H1 (cell line): ENCODE data around the gene SARS2. TPM values are rescaled to one million over a fixed set of nuclear protein-coding genes. Genes with fewer than 3 reads are reported as not detected.
"Not testable (repeated sequence)": the region's sequence is repeated elsewhere in the genome, so short reads cannot be mapped to it uniquely, and the experiment has no call there.

Source experiments
- CTCF ChIA-PET: fragments of 300-600 bp; sonication (Branson Sonifier 250); formaldehyde crosslinking; loops from one replicate; lab custom pipeline; 2021; ENCODE audit not compliant: partially characterized antibody; lab: Charles Lee
- POLR2A ChIA-PET: fragments of 300-600 bp; sonication (Branson Sonifier 250); formaldehyde crosslinking; loops from one replicate; lab custom pipeline; 2021; ENCODE audit warnings: inconsistent platforms; ENCODE audit not compliant: partially characterized antibody; lab: Charles Lee
- DNase-seq, 2 experiments: peaks; one replicate each; pipeline versions ENCODE4 v3.0.0 to v3.0.0-alpha.2; 2010 to 2022; ENCODE audit warnings: low spot score in 2 of 2, low read depth in 1 of 2, mixed read lengths in 1 of 2
- FAIRE-seq: peaks from 2 replicates; lab custom pipeline; 2011; peaks lifted over from hg19 to GRCh38; lab: Jason Lieb, UNC
- H2AFZ ChIP-seq: 2 replicates; pipeline ENCODE4 v1.8.1; 2012; ENCODE audit warnings: low read length, inconsistent platforms
- H2AK5ac ChIP-seq: 2 replicates; pipeline ENCODE4 v1.6.1; 2013; ENCODE audit warnings: low read depth, low read length
- H2BK120ac ChIP-seq: replicated peaks from 2 replicates; pipeline ENCODE3; 2013; ENCODE audit warnings: low read depth, low read length, inconsistent platforms
- H2BK12ac ChIP-seq: 2 replicates; pipeline ENCODE4 v1.6.1; 2013; ENCODE audit warnings: low read depth, low read length
- H2BK15ac ChIP-seq: 2 replicates; pipeline ENCODE4 v1.6.1; 2013; ENCODE audit warnings: low read length
- H2BK20ac ChIP-seq: 2 replicates; pipeline ENCODE4 v1.6.1; 2013; ENCODE audit warnings: low read length
- H2BK5ac ChIP-seq: 2 replicates; pipeline ENCODE4 v1.6.1; 2013; ENCODE audit warnings: low read depth, low read length
- H3K14ac ChIP-seq: 2 replicates; pipeline ENCODE4 v1.6.1; 2013; ENCODE audit warnings: inconsistent platforms; ENCODE audit not compliant: insufficient read length
- H3K18ac ChIP-seq: 2 replicates; pipeline ENCODE4 v1.6.1; 2013; ENCODE audit warnings: low read length; ENCODE audit errors: extremely low read depth
- H3K23ac ChIP-seq: 2 replicates; pipeline ENCODE4 v1.6.1; 2013; ENCODE audit warnings: inconsistent platforms; ENCODE audit not compliant: insufficient read length
- H3K23me2 ChIP-seq: 2 replicates; pipeline ENCODE4 v1.6.1; 2013; ENCODE audit warnings: low read depth, low read length
- H3K27ac ChIP-seq: 2 replicates; pipeline ENCODE4 v1.6.1; 2011; ENCODE audit warnings: low read depth, low read length, inconsistent platforms
- H3K27me3 ChIP-seq, 4 experiments: replicated peaks in 1 of 4; 1 replicate in 1 of 4; 2 replicates in 3 of 4; pipeline versions ENCODE4 v1.6.1 to v1.8.1; 2011 to 2013; ENCODE audit warnings: low read length in 3 of 4, mild to moderate bottlenecking in 3 of 4, inconsistent platforms in 2 of 4, mixed read lengths in 2 of 4, moderate library complexity in 1 of 4; ENCODE audit not compliant: control insufficient read depth in 3 of 4, insufficient read depth in 3 of 4; ENCODE audit errors: extremely low read depth in 1 of 4
- H3K36me3 ChIP-seq, 4 experiments: 2 replicates each; pipeline versions ENCODE4 v1.6.1 to v1.8.1; 2011 to 2013; ENCODE audit warnings: mild to moderate bottlenecking in 4 of 4, low read length in 3 of 4, moderate library complexity in 2 of 4, control low read depth in 1 of 4, inconsistent platforms in 1 of 4; ENCODE audit not compliant: insufficient read depth in 4 of 4, control insufficient read depth in 2 of 4
- H3K4ac ChIP-seq: replicated peaks from 2 replicates; pipeline ENCODE3; 2013; ENCODE audit warnings: low read length, low read depth, mixed read lengths, inconsistent platforms; ENCODE audit not compliant: insufficient read length
- H3K4me1 ChIP-seq, 4 experiments: replicated peaks in 1 of 4; 1 replicate in 1 of 4; 2 replicates in 3 of 4; pipeline versions ENCODE4 v1.6.1 to v1.8.1; 2011 to 2013; ENCODE audit warnings: low read length in 3 of 4, inconsistent platforms in 2 of 4, mixed read lengths in 1 of 4; ENCODE audit not compliant: insufficient read depth in 4 of 4, control insufficient read depth in 3 of 4
- H3K4me2 ChIP-seq, 2 experiments: 2 replicates each; pipeline versions ENCODE4 v1.6.1 to v1.8.1; 2011 to 2013; ENCODE audit warnings: low read depth in 2 of 2, low read length in 2 of 2, control low read depth in 1 of 2, inconsistent platforms in 1 of 2, mild to moderate bottlenecking in 1 of 2; ENCODE audit not compliant: insufficient read depth in 1 of 2
- H3K4me3 ChIP-seq, 4 experiments: fragments of 200-600, 300-600 bp in 1 of 4; sonication (generic), shearing (Covaris generic), sonication (Bioruptor Twin) in 1 of 4; 2 replicates each; pipeline versions ENCODE4 v1.5.1 to v1.8.1; 2011 to 2016; ENCODE audit warnings: low read length in 4 of 4, low read depth in 3 of 4, control low read depth in 2 of 4, inconsistent platforms in 2 of 4, mild to moderate bottlenecking in 2 of 4, mixed read lengths in 1 of 4, moderate library complexity in 1 of 4; ENCODE audit not compliant: insufficient read depth in 2 of 4; ENCODE audit errors: extremely low read depth in 1 of 4
- H3K56ac ChIP-seq: replicated peaks from 2 replicates; pipeline ENCODE3; 2013; ENCODE audit warnings: low read depth, mild to moderate bottlenecking, mixed read lengths, low read length, inconsistent platforms; ENCODE audit not compliant: insufficient read length
- H3K79me1 ChIP-seq: 2 replicates; pipeline ENCODE4 v1.6.1; 2013; ENCODE audit warnings: low read depth, low read length, control low read depth
- H3K79me2 ChIP-seq, 2 experiments: 2 replicates each; pipeline versions ENCODE4 v1.6.1 to v1.8.1; 2012 to 2013; ENCODE audit warnings: low read length in 2 of 2, mild to moderate bottlenecking in 2 of 2, inconsistent platforms in 1 of 2; ENCODE audit not compliant: insufficient read depth in 2 of 2, control insufficient read depth in 1 of 2
- H3K9ac ChIP-seq, 4 experiments: replicated peaks in 1 of 4; 1 replicate in 1 of 4; 2 replicates in 3 of 4; pipeline versions ENCODE4 v1.6.1 to v1.8.1; 2011 to 2013; ENCODE audit warnings: low read depth in 3 of 4, low read length in 3 of 4, control low read depth in 2 of 4, mild to moderate bottlenecking in 2 of 4, moderate library complexity in 2 of 4, inconsistent platforms in 1 of 4; ENCODE audit errors: extremely low read depth in 1 of 4
- H3K9me3 ChIP-seq, 2 experiments: 2 replicates each; pipeline versions ENCODE4 v1.6.1 to v1.8.1; 2012 to 2013; ENCODE audit warnings: mild to moderate bottlenecking in 2 of 2, moderate library complexity in 2 of 2, control low read depth in 1 of 2, inconsistent platforms in 1 of 2, low read depth in 1 of 2, low read length in 1 of 2, mixed read lengths in 1 of 2; ENCODE audit not compliant: insufficient read depth in 2 of 2
- H4K20me1 ChIP-seq, 2 experiments: replicated peaks in 1 of 2; 2 replicates each; pipeline versions ENCODE3 to v1.8.1; 2011 to 2013; ENCODE audit warnings: inconsistent platforms in 2 of 2, low read length in 2 of 2, mild to moderate bottlenecking in 1 of 2; ENCODE audit not compliant: insufficient read depth in 2 of 2, control insufficient read depth in 1 of 2
- H4K5ac ChIP-seq: 2 replicates; pipeline ENCODE4 v1.6.1; 2013; ENCODE audit warnings: low read length, low read depth, mixed read lengths, inconsistent platforms; ENCODE audit not compliant: insufficient read length
- H4K8ac ChIP-seq: 2 replicates; pipeline ENCODE4 v1.8.0; 2013; ENCODE audit warnings: mild to moderate bottlenecking, moderate library complexity, low read length, inconsistent platforms; ENCODE audit not compliant: insufficient read depth; ENCODE audit errors: extremely low read depth
- H4K91ac ChIP-seq: replicated peaks from 2 replicates; pipeline ENCODE3; 2013; ENCODE audit warnings: low read length, mixed read lengths, inconsistent platforms; ENCODE audit not compliant: insufficient read length
- WGBS, 2 experiments: shearing (Covaris generic) in 1 of 2; methylation state at CpG; one replicate each; pipeline versions ENCODE4 v1.1.6 to v1.1.7; 2013 to 2015; ENCODE audit warnings: low lambda C conversion rate in 2 of 2, mixed read lengths in 2 of 2, inconsistent platforms in 1 of 2, low coverage in 1 of 2, missing lambda C conversion rate in 1 of 2; ENCODE audit not compliant: insufficient replicate concordance in 2 of 2, insufficient coverage in 1 of 2, insufficient read length in 1 of 2; ENCODE audit errors: extremely low coverage in 1 of 2, missing lambda C conversion rate in 1 of 2; 5-methylcytosine and 5-hydroxymethylcytosine counted together
- polyA plus RNA-seq, 7 experiments: library from polyadenylated mRNA; depleted of rRNA in 3 of 7; stranded (reverse) in 5 of 7; unstranded in 2 of 7; fragments of >200 nt in 5 of 7; fragments of 200-250 nt in 2 of 7; gene quantifications; 1 replicate in 5 of 7; 2 replicates in 1 of 7; 4 replicates in 1 of 7; pipeline versions ENCODE4 v1.2.1 to v1.2.3, GENCODE V29; 2011 to 2013; ENCODE audit warnings: missing spikeins in 2 of 7, mixed read lengths in 2 of 7
- total RNA-seq: library from RNA; stranded (reverse); fragmentation: NEBNext Ultra II Directional; extraction: Animal tissue kit (Norgen Biotek cat#: 25700); gene quantifications from 2 replicates; pipeline ENCODE4 v1.2.1, GENCODE V29; 2021

The SARS2 gene
- total and polyA plus RNA-seq, 2 of the 8 experiments (the other 6 are each of a cell fraction or from before 2014, with no cell fraction given): 68.0 to 102 TPM

GRCh38 chr19:38884691-38885090, 45.9 kb downstream of the SARS2 start:
- H3K14ac ChIP-seq, H2BK120ac ChIP-seq, H2BK20ac ChIP-seq, H3K36me3 ChIP-seq, H3K27me3 ChIP-seq, H2AK5ac ChIP-seq, H3K23ac ChIP-seq, H3K18ac ChIP-seq, H4K5ac ChIP-seq, H2AFZ ChIP-seq, H3K4me3 ChIP-seq, DNase-seq, H3K79me1 ChIP-seq, H3K23me2 ChIP-seq, FAIRE-seq, POLR2A ChIA-PET, H3K4ac ChIP-seq, H4K20me1 ChIP-seq, H2BK15ac ChIP-seq, H4K91ac ChIP-seq, H3K4me2 ChIP-seq, H2BK5ac ChIP-seq, H3K9ac ChIP-seq, H3K79me2 ChIP-seq, H3K4me1 ChIP-seq, H2BK12ac ChIP-seq, H3K56ac ChIP-seq, H4K8ac ChIP-seq, H3K9me3 ChIP-seq, H3K27ac ChIP-seq: not testable (repeated sequence)
- 81% methylated on average over 3 of the region's 3 CpGs; no CpG with 5 or more reads in 1 of the 2 experiments for WGBS, 2 experiments
- CTCF ChIA-PET: interaction anchor here (1.3 kb wide), 1 partner anchor 21 kb away, joined by 3 read pairs; no protein-coding TSS in a partner anchor
